Measurements from ENCODE around the gene MPDZ.

GRCh38 chr9:13268469-13268868 lies 11.0 kb downstream of the MPDZ start:
- TF ChIP-seq CTCF (IDR thresholded peaks at IDR 0.05) (no peak), POLR2A (IDR thresholded peaks at IDR 0.05) (no peak)
